ENCODE measurements around the gene ANKFY1.

Gene ANKFY1

DNA sequence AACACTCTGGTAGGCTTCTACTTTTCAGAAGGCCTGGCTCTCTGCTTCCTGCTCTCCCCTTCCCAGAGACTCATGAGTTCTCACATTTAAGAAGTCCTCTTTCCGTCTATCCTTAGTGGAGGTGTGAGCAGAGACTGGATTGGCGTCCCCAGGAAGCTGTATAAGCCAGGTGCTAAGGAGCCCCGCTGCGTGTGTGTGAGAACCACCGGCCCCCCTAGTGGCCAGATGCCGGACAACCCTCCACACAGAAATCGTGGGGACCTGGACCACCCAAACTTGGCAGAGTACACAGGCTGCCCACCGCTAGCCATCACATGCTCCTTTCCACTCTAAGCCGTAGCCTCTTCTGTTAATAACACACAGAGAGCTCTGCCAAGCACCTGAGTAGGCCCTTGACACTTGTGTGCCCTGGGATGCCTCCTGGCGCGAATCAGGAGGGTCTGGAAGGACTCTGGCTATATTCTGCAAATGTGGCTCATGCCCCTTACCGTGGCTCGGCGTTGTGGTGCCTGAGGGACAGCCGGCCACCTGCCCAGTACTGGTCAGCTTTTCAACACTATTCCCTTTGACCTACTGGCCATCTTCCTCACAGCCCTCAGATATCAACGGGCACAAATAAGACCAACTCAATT, 106.9 kb downstream of the ANKFY1 start:
- in situ Hi-C loops (cut with MboI; ENCODE audit: low pct_unique_long_range_greater_than_20kb, low sequenced_read_pairs, unreplicated experiment): no loop called here
- TF ChIP-seq, protein P1, sequence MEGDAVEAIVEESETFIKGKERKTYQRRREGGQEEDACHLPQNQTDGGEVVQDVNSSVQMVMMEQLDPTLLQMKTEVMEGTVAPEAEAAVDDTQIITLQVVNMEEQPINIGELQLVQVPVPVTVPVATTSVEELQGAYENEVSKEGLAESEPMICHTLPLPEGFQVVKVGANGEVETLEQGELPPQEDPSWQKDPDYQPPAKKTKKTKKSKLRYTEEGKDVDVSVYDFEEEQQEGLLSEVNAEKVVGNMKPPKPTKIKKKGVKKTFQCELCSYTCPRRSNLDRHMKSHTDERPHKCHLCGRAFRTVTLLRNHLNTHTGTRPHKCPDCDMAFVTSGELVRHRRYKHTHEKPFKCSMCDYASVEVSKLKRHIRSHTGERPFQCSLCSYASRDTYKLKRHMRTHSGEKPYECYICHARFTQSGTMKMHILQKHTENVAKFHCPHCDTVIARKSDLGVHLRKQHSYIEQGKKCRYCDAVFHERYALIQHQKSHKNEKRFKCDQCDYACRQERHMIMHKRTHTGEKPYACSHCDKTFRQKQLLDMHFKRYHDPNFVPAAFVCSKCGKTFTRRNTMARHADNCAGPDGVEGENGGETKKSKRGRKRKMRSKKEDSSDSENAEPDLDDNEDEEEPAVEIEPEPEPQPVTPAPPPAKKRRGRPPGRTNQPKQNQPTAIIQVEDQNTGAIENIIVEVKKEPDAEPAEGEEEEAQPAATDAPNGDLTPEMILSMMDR (IDR thresholded peaks at IDR 0.05; ENCODE audit: extremely low read depth, insufficient read depth, missing control alignments): peak; percentile 10
- DNase-seq (ENCODE audit: low spot score): no peak

DNA sequence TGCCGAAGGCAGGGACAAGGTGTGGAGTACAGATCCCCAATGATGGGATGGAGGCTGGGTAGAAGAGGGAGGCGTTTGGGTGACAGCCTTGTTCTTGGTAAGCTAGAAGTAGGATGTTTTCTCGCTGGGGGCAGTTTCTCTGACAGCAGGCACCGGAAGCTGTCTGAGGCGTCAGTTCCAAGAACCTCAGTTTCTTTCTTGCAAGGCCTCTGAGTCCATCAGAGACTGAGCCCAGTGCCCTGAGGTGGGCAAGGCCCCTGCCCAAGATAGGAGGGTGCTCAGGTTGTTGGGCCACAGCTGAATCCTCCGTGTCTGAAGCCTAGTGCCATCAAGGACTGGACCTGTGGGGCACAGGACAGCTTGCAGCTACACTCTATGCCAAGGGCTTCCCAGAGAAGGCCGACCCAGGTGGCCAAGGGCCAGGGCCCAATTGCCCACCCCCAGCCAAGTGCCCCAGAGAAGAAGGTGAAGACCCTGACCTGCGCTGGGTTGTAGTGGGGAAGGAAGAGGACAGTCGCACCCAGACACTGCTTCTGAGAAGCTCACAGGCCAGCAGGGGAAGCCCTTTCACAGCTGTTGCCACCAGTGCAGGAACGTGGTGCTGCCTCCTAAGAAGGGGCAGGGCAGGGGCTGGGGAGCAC, 107.7 kb downstream of the ANKFY1 start:
- in situ Hi-C loops (cut with MboI; ENCODE audit: low pct_unique_long_range_greater_than_20kb, low sequenced_read_pairs, unreplicated experiment): no loop called here
- TF ChIP-seq, protein P1 (IDR thresholded peaks at IDR 0.05; ENCODE audit: extremely low read depth, insufficient read depth, missing control alignments): no peak
- no peak for DNase-seq (ENCODE audit: low spot score)

DNA sequence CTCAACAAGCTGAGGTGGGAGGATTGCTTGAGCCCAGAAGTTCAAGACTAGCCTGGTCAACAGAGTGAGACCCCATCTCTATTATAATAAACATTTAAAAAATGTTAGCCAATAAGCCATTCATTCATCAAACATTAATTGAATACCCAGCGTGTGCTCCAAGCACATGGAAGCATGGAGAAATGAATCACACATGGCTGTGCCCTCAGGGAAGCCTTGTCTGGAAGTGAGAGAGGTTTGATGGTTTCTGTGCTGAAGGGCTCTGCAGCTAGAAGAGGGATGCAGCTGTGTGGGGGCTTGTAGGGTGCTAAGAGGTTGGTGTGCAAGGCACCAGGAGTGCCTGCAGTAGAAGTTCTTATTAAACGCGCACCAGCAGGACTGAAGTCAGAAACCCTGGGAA, 109.6 kb downstream of the ANKFY1 start:
- in situ Hi-C loops (cut with MboI; ENCODE audit: low pct_unique_long_range_greater_than_20kb, low sequenced_read_pairs, unreplicated experiment): no loop called here

DNA sequence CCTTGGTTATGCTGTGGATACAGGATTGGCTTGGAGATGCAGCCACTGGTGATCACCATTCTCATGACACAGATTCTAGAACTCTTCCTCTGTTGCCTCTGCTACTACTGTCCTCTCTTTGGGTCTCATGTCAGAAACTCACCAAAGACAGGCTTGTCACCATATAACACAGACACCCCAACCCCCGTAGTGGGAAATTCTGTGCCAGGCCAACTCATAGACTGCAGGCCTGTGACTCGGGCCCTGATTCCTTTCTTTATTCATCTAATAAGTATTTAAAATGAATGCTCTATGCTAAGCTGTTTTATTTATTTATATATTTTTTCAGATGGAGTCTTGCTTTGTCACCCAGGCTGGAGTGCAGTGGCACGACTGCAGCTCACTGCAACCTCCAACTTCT, 111.3 kb downstream of the ANKFY1 start:
- no peak for DNase-seq (ENCODE audit: low spot score)
- in situ Hi-C loops (cut with MboI; ENCODE audit: low pct_unique_long_range_greater_than_20kb, low sequenced_read_pairs, unreplicated experiment): no loop called here

More for the DNA sequence above, 109.6 kb downstream of the ANKFY1 start:
- DNase-seq (ENCODE audit: low spot score): no peak
- TF ChIP-seq, protein P1 (IDR thresholded peaks at IDR 0.05; ENCODE audit: extremely low read depth, insufficient read depth, missing control alignments): no peak

DNA sequence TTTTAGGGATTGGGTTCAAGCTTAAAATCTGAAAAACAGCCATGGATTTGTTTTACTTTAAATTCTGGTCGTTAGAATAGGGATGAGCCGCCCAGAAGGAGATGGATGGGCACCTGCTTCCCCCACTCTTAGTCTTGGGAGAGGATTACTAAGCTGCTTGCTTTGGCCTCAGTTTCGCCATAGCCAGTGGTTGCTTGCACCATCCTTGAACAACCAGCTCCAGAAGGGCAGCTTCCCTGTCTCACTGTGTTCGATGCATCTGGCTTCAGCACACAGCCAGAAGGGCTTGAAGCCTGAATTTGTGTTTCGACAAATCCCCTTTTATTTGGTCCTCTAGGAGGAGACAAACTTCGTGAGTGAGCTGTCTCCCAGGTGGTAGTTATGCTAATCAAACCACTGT, 113.7 kb downstream of the ANKFY1 start:
- in situ Hi-C loops (cut with MboI; ENCODE audit: low pct_unique_long_range_greater_than_20kb, low sequenced_read_pairs, unreplicated experiment): no loop called here
- TF ChIP-seq, protein P1 (IDR thresholded peaks at IDR 0.05; ENCODE audit: extremely low read depth, insufficient read depth, missing control alignments): no peak
- DNase-seq (ENCODE audit: low spot score): no peak

More for the DNA sequence above, 111.3 kb downstream of the ANKFY1 start:
- TF ChIP-seq, protein P1 (IDR thresholded peaks at IDR 0.05; ENCODE audit: extremely low read depth, insufficient read depth, missing control alignments): no peak

DNA sequence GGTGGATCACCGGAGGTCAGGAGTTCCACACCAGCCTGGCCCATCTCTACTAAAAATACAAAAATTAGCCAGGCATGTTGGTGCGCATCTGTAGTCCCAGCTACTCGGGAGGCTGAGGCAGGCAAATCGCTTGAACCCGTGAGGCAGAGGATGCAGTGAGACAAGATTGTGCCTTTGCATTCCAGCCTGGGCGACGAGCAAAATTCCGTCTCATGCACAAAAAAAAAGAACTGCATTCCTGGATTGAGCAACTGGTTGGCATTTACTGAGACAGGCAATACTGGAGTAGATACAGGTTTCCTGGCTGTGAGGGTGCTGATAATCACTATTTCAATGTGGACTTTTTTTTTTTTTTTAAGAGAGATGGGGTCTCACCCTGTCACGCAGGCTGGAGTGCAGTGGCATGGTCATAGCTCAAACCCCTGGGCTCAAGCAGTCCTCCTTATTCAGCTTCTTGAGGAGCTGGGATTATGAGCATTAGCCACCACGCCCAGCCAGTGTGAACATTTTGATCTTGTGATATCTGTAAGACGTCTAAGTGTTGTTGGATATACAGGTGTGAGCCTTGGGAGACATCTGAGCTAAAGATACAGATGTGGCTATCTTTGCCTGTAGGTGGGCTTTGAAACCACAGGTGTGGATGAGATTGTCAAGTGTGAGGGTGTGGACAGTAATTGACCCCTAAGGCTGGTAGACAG, 115.0 kb downstream of the ANKFY1 start:
- DNase-seq (ENCODE audit: low spot score): no peak
- in situ Hi-C loops (cut with MboI; ENCODE audit: low pct_unique_long_range_greater_than_20kb, low sequenced_read_pairs, unreplicated experiment): no loop called here
- TF ChIP-seq, protein P1 (IDR thresholded peaks at IDR 0.05; ENCODE audit: extremely low read depth, insufficient read depth, missing control alignments): no peak
